ENCODE results near the gene ZNF76. TPM values are rescaled to one million over a fixed set of nuclear protein-coding genes. Genes with fewer than 3 reads are reported as not detected.
A peak's percentile ranks its signal among the peaks of the same experiment; 100 is the strongest.
"Not testable (repeated sequence)": the region's sequence is repeated elsewhere in the genome, so short reads cannot be mapped to it uniquely, and the experiment has no call there.

ZNF76 gene
- total RNA-seq, 1 donor from 2014 or later = 35.3 TPM

DNA sequence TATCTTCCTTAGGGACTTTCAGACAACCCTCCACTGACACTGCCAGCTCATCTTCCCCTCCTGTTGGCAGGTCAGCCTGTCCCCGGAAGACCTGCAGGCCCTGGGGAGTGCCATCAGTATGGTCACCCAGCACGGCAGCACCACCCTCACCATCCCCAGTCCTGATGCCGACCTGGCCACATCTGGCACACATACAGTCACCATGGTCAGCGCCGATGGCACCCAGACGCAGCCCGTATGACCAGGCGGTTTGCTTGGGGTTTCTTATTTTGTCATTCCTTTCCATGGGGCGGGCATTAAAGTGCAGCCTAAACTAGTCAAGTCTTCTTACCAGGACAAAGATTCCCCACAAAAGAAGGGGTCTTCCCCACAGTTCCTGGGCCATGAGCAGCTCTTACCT is 34.1 kb downstream of the ZNF76 start:
- no peak for DNase-seq
- intact Hi-C loops (cut with DNase I) = loop anchor here (5.0 kb wide), 1 partner anchor 34 kb away; no protein-coding TSS in a partner anchor
- no peak for ATAC-seq (ENCODE audit: poor library complexity)

DNA sequence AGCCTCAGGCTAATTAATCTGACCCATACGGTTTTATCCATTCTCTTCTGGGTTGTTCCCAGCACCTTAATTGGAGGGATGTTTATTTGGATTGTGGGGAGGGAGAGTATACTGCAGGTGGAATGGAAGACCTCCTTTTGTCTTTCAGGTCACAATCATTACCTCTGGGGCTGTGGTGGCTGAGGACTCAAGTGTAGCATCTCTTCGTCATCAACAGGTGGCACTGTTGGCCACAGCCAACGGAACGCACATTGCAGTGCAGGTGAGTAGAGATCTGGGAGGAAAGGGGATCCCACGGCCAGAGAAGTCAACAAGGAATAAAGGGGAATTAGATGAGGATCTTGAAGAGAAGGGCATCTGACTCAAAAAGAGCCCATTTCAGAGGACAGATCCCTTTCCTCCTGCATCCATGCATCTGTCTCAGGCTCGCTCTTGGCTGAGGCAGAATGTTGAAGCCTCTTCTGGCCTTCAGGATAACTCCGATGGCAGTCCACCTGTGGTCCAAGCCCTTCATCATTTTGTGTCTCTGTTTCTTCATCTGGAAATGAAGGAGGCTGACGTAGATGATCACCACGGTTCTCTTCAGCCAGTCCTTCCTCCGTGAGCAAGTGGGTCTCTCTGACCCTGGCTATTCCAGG is 34.9 kb downstream of the ZNF76 start:
- DNase-seq (peak; percentile 64), ATAC-seq (ENCODE audit: poor library complexity) (peak; percentile 36)
- intact Hi-C loops (cut with DNase I) = loop anchor here (5.0 kb wide), 1 partner anchor 33 kb away; no protein-coding TSS in a partner anchor

DNA sequence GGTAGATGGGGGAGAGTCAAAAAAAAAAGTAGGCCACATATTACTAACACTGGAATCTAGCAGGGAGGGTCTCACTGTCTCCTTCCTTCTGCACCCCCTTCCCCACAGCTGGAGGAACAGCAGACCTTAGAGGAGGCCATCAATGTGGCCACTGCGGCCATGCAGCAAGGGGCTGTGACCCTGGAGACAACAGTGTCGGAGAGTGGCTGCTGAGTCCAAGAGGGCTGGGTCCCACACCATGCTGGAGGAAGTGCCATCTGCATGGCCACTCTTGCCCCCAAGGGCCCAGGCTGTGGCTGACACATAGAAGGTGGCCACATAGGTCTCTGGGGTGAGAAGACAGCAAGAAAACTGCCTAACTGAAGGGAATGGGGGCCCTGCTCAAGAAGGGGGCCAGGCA is 35.5 kb downstream of the ZNF76 start:
- DNase-seq = no peak
- intact Hi-C loops (cut with DNase I) = no loop called here
- ATAC-seq (ENCODE audit: poor library complexity) = no peak

DNA sequence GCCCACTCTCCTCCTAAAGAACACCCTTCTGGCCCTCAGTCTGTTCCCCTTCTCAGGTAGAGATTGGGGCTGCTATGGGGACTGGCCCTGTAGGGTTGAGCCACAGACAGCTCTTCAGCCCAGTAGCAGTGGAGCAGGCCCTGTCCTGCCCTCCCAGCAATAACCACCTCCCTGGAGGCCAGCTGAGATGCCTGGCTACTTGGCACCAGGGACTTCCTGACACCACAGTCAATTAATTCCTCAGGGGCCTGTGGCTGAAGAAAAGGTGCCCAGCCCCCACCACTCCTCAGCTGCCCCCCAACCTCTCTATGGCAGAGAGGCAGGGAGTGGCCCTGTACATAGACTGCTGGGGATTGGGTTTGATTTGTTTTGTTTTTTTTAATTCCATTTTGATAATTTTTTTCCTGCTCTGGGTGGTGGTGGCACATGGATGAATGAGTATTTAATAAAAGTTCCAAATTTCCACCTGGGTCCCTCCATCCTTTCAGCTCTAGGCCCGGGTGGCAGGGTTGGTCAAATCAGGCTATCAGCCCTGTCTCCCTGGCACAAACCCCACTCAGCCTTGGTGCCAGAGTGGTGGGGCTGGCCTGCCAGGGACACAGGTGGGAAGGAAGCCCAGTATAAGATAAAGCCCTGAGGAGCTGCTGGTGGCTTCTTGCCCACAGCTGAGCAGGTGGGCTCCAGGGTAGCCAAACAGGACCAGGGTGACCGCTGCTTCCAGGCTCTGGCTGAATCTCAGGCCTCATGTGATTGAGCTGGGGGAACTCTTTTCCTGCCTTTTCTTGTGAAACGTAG is 36.2 kb downstream of the ZNF76 start:
- ATAC-seq (ENCODE audit: poor library complexity) = peak; percentile 37
- peak; percentile 61 for DNase-seq

DNA sequence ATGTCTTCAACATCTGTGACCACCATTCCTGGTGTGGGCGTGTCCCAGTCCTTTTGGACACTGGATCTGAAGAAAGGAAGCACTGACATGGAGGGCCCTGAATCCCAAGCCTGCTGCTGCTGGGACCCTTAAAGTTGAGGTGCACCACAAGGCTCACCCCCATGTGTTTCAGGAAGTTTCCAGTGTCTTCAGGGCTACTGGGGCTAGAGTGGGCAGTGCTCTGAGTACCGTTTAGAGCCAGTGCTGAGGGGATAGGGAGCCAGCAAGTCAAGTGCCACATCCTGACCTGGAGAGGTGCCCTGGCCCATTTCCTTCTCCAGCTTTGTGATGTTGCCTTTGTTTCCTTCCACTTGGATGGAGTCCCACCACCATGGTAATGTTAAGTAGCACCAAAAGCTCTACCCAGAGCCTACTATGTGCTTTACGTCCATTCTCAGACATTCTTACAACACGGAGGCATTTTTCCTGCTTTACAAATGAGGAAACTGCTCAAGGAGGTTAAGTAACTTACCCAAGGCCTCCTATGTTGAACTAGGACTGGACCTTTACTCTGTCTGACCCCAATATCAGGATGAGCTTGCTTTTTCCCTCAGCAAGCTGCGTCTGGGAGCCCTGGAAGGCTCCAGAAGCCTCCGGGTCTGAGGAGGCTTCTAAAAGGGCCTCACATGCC is 37.5 kb downstream of the ZNF76 start:
- intact Hi-C loops (cut with DNase I) = no loop called here
- DNase-seq = no peak
- peak; percentile 5 for ATAC-seq (ENCODE audit: poor library complexity)

More for the DNA sequence above, 36.2 kb downstream of the ZNF76 start:
- intact Hi-C loops (cut with DNase I) = no loop called here

DNA sequence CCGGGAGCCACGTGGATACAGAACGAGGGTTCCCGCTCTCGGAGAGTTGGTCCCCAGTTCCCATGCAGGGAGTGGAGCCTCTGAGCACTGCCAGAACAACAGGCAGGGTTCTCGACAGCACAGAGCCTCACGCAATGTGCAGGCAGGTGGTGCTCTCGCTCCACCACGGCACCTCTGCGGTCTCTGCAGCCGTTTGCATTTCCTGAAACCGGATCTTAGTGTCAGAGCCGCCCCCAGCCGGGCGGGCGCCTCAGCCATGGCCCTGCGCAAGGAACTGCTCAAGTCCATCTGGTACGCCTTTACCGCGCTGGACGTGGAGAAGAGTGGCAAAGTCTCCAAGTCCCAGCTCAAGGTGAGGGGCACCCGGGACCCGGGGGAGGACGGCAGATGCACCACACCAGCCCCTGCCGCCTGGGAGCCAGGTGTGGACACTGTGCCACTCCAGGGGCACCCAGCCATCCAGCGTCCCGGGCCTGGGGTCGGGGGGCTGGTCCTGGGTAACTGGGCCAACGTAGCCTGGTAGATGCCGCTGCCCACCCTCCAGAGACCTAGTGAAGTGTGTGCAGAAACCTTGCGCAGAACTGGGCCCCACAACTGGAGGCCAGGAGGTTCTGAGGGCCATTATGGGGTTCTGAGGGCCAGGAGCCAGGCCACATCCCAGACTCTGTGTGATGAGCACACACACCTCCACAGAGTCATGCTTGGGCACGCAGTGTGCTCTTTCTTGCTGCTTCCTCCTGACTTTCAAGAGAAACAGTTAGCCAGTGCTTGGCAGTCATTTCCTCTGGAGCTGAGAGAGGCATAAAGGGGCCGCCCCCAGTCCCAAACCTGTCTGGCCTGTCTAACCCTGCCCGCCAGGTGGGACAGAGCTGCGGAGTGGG is 38.3 kb downstream of the ZNF76 start, which contains the start of gene DEF6:
DEF6 (plus strand) TSS at position 218 of the 881 bp plus-strand sequence; CDS start at position 257, 39 bp downstream.
- intact Hi-C loops (cut with DNase I) = no loop called here
- ATAC-seq (ENCODE audit: poor library complexity) (peak; percentile 88), DNase-seq (peak; percentile 89)

DNA sequence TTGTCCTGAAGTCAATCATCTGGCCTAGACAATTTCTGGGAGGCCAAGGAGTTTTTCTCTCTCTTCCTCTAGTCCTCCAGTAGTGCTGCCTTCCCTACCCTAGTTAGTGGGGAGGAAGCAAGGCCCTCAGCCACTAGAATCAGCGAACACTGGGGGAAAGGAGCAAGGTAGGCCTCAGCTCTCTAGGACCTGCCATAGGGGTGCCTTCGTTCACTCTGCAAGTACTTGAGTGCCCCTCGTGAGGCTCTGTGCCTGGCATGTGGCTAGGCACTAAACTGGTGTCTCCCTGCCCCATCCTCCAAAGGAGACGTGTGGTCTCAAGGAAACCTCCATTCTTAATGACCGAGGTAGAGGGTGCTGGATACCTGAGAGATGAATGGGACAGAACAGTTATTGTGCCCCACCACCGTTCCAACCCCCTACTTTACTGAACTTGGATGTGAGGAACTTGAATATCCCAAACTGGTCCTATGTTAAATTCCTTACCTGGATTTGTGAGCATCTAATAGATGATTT is 39.1 kb downstream of the ZNF76 start:
- ATAC-seq (ENCODE audit: poor library complexity) (no peak), DNase-seq (no peak)
- intact Hi-C loops (cut with DNase I) = no loop called here

DNA sequence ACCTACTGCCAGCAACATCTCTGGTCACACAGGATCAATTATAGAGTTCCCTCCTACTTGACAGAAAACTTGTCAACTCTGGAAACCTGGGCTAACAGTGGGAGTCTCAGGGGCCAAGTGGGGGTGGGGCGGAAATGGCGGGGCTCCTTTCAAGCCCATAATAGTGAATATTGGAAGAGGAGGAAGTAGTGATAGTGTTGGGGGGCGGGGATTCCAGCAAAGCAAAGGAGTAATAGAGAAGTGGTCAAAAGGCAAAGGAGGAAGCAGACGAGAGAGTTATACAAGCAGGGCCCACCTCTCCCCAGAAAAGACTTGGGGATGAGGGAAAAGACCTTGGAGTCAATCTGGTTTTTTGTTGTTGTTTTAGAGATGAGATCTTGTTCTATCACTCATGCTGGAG is 40.1 kb downstream of the ZNF76 start:
- no peak for DNase-seq
- ATAC-seq (ENCODE audit: poor library complexity) = no peak
- intact Hi-C loops (cut with DNase I) = no loop called here

DNA sequence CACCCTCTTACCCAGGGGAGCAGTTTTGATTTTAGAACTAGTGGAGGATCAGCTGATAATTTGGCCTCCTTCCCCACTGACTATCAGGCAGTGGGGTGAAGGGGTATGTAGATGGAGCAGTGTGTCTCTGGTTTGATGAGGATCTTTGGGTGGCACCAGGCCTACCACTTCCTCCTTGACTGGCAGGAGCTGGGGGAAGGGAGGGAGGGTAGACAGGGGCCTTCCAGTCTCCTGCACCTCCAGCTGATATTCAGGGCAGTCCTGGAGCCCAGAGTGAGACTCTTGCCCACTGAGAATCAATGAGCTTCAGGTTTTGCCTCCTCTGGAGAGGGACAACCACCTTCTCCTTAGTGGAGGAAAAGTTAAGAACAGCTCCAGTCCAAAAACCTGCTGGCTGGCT is 41.3 kb downstream of the ZNF76 start:
- DNase-seq (no peak), ATAC-seq (ENCODE audit: poor library complexity) (no peak)
- intact Hi-C loops (cut with DNase I) = no loop called here

DNA sequence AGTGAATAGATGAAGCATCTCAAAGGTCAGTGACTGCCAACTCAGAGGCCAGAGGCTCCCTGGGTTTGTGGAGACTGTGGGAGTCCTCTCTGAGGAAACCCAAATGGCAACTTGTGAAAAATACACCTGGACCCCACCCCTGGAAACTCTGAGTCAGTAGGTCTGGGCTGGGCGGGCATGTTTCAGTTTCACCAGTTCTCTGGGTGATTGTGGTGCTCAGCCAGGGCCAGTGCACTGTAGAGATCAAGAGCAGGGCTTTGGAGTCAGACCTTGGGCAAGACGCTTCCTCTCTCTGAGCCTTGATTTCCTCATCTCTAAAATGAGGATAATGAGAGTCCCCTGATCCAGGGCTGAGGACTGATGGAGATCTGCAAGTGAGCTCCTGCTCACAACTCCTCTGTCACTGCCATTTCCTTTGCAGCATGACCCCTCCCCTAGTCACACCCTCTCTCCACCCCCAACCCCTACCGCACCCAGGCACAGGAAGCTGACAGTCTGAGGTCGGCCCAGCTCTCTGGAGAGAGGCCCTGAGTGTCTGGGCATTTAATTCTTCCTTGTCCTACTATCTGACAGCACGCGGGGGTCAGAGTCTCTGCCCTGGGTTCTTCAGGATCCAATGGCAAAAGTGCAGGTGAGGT is 43.2 kb downstream of the ZNF76 start:
- intact Hi-C loops (cut with DNase I) = no loop called here
- DNase-seq (peak; percentile 62), ATAC-seq (ENCODE audit: poor library complexity) (peak; percentile 54)

DNA sequence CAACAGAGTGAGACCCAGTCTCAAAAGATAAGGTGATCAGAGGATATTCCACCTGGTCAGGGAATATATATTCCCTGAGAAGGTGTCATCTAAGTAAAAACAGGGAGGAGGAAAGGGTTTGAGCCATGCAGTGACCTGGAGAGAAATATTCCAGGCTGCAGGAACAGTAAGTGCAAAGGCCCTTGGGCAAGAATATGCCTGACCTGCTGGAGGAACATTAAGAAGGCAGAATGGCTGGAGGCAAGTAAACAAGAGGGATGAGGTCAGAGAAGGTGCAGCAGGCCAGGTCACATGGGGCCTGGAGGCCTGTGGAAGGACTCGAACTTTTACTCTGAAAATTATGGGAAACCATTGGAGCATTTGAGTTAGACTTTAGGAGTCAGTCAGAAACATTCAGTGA is 44.8 kb downstream of the ZNF76 start:
- ATAC-seq (ENCODE audit: poor library complexity) (no peak), DNase-seq (no peak)
- intact Hi-C loops (cut with DNase I) = no loop called here

DNA sequence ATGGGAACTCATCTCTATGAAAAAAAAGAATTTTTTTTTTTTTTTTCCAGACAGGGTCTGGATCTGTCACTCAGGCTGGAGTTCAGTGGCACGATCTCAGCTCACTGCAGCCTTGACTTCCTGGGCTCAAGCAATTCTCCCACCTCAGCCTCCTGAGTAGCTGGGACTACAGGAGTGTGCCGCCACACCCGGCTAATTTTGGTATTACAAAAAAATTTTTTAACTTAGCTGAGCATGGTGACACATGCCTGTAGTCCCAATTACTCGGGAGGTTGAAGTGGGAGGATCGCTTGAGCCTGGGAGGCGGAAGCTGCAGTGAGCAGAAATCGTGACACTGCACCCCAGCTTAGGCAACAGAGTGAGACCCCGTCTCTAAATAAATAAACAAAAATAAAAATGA is 45.6 kb downstream of the ZNF76 start:
- no peak for ATAC-seq (ENCODE audit: poor library complexity)
- no peak for DNase-seq
- intact Hi-C loops (cut with DNase I) = no loop called here

DNA sequence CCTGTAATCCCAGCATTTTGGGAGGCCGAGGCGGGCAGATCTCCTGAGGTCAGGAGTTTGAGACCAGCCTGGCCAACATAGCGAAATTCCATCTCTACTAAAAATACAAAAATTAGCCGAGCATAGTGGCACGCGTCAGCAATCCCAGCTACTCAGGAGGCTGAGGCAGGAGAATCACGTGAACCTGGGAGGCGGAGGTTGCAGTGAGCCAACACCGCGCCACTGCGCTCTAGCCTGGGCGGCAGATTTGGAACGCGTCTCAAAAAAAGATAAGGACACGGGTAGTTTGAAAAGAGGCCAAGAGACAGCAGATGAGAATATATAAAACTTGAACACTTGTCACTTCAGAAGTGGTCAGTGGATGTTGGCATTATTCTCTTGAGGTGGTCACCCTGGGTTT is 47.6 kb downstream of the ZNF76 start:
- DNase-seq; intact Hi-C loops (cut with DNase I); ATAC-seq (ENCODE audit: poor library complexity): not testable (repeated sequence)

DNA sequence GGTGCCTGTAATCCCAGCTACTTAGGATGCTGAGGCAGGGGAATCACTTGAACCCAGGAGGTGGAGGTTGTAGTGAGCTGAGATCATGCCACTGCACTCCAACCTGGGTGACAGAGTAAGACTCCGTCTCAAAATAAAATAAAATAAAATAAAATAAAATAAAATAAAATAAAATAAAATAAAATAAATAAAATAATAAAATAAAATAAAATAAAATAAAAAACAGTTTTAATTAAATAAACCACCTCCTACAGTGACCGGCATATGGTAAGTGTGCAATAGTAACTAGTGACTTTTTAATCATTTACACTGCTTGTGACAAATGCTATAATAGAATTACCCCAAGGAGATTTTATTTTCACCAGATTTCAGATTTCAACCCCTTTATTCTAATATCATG is 49.0 kb downstream of the ZNF76 start:
- intact Hi-C loops (cut with DNase I); DNase-seq; ATAC-seq (ENCODE audit: poor library complexity): not testable (repeated sequence)

DNA sequence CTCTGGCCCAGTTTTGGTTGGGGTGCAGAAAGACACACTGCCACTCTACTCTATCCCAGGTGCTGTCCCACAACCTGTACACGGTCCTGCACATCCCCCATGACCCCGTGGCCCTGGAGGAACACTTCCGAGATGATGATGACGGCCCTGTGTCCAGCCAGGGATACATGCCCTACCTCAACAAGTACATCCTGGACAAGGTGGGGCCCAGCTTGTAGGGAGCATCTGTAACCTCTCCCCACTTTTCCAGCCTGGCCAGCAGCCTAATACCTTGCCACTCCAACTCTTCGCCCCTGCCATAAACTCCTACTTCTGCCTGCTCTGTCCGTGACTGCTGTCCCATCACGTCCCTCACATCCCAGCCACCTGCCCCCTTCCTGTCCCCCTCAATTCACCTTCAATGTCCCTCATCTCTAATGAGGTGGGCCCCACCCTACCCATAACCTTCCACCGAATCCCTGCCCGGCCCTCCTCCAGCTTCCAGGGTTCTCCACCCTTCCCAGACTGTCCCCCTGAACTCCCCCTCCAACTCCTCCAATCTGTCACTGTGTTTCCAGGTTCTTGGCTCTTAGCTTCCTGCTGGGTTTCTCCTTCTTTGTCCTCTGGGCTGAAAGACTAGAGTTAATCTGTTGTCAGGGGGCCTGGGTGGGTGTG is 50.2 kb downstream of the ZNF76 start:
- DNase-seq = no peak
- no peak for ATAC-seq (ENCODE audit: poor library complexity)
- intact Hi-C loops (cut with DNase I) = no loop called here

DNA sequence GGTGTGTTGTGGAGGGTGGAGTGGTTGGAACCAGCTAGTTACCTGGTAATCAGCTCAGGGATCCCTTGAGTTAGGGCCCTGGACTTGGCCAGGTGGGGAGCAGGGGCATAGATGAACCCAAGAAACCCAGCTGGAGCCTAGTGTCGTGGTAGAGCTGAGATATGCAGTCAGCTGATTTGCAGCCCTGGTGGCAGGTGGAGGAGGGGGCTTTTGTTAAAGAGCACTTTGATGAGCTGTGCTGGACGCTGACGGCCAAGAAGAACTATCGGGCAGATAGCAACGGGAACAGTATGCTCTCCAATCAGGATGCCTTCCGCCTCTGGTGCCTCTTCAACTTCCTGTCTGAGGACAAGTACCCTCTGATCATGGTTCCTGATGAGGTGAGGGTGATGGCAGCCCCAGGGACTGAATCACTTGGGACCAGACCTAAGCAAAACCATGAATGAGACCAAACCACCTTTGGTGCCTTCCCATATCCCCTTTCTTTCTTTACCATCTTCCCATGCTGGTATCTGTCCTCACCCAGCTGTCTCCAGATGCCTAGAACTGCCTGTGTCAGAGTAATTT is 50.8 kb downstream of the ZNF76 start:
- ATAC-seq (ENCODE audit: poor library complexity) (no peak), DNase-seq (no peak)
- intact Hi-C loops (cut with DNase I) = no loop called here

DNA sequence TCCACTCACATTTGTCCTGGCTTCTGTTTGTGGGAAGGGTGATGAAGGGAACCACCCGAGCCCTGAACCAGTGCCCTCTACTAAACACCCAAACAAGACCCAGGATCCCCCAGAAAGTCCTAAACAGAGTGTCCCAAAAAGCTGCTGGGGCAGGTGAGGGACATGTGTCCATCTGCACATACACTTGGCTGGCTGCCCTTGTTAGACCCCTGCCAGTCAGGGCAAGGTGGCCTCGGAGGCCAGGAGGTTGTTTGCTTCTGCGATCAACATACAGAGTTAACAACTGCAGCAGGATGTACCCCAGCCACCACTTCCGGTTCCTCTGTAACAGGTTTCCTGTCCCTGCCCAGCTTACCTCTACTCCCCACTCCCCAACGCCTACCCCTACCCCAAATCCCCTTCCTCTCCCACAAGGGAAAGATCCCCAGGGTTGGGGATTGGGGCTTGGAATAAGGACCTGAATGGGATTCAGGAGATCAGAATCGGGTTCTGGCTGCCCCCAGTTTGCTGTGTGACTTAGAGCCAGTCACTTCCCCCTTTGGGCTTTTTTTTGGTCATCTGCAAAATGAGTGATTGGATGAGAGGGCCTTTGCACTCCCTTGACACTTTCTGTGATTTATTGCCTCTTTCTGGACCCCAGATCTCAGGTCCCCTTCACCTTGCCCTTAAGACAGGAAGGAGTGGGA is 52.0 kb downstream of the ZNF76 start:
- DNase-seq (no peak), ATAC-seq (ENCODE audit: poor library complexity) (no peak)
- intact Hi-C loops (cut with DNase I) = no loop called here
